ENCODE measurements around the gene CPAMD8.
"Not testable (repeated sequence)": the region's sequence is repeated elsewhere in the genome, so short reads cannot be mapped to it uniquely, and the experiment has no call there.

CPAMD8 gene

GRCh38 chr19:16998635-16999194 lies 27.9 kb downstream of the CPAMD8 start:
- no peak for DNase-seq

- not testable (repeated sequence) for DNase-seq
Measured at GRCh38 chr19:16996838-16997490, 29.6 kb downstream of the CPAMD8 start.

GRCh38 chr19:16988661-16989060 lies 37.9 kb downstream of the CPAMD8 start:
- no peak for DNase-seq

DNA sequence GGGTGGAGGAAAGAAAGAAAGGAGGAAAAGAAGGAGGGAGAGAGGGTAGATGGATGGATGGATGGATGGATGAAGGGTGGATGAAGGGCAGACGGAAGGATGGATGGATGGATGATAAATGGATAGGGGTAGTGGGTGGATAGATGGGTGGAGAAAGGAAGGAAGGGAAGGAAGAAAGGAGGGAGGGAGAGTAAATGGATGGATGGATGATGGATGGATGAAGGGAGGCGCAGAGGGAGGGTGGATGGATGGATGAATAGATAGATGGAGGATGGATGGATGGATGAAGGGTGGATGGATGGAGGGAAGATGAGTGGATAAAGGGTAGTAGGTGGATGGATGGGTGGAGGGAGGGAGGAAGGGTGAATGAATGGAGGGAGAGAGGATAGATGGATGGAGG lies 41.2 kb downstream of the CPAMD8 start:
- no peak for DNase-seq

DNA sequence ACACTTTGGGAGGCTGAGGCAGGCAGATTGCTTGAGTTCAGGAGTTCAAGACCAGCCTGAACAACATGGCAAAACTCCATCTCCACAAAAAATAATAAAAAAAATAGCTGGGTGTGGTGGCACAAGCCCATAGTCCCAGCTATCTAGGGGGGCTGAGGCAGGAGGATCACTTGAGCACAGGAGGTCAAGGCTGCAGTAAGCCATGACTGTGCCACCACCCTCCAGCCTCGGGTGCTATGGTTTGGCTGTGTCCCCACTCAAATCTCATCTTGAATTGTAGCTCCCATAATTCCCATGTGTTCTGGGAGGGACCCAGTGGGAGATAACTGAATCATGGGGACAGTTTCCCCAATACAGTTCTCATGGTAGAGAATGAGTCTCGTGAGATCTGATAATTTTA lies 44.0 kb downstream of the CPAMD8 start:
- not testable (repeated sequence) for DNase-seq

DNA sequence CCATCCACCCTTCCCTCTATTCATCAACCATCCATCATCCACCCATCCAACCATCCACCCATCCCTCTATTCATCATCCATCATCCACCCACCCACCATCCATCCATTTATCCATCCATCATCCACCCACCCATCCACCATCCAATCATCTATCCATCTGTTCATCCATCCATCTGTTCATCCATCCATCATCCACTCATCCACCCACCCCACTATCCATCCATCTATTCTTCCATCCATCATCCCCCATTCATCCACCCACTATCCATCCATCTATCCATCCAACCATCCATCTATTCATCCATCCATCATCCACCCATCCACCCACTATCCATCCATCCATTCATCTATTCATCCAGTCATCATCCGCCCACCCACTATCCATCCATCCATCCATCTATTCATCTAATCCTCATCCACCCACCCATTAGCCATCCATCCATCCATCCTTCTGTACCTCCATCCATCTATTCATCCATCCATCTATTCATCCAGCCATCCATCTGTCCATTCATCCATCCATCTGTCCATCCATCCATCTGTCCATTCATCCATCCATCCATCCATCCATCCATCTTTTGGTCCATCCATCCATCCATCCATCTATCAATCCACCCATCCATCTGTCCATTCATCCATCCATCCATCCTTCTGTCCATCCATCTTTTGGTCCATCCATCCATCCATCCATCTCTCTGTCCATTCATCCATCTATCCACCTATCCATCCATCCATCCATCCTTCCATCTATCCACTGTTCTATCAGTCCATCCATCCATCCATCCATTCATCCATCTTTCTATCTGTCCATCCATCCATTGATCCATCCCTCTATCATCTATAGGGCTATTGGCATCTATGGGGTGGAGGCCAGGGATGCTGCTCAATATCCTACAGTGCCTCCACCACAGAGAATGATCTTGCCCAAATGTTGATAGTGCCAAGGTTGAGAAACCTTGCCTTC lies 47.5 kb downstream of the CPAMD8 start:
- no peak for DNase-seq

DNA sequence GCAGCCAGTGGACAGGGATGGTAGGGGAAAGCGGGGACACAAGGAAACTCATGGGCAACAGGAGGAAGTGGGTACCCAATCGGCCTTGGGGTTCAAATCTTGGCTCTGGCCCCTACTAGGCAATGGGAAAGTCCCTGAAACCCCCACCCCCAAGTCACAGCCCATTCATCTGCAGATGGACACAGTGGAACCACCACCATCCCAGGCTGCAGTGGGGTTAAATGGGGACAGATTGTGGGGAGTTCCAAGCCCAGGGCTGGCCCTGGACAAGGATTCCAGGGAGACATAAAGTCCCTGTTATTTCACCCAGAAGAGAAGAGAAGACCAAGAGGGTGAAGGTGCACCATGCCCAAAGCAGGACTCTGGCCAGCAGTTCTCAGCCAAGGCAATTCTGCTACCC lies 48.5 kb downstream of the CPAMD8 start:
- no peak for DNase-seq

DNA sequence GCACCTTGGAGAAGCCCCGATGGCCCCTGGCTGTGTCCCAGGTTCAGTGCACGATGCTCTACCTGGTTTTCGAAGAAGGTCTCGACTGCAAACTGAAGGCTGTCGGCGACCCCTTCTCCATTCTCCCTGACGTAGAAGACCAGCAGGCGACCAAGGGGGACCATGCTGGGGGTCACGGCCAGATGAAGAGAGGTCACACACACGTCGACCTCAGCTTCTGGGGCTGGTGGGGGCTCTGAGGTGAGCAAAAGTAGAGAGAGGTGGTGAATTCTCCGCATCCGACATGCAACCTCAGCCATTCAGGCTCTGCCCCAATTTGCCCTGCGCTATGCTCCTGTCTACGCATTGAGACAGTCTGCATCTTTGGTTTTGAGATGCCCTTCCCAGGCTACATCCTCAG lies 49.3 kb downstream of the CPAMD8 start:
- DNase-seq = no peak

DNA sequence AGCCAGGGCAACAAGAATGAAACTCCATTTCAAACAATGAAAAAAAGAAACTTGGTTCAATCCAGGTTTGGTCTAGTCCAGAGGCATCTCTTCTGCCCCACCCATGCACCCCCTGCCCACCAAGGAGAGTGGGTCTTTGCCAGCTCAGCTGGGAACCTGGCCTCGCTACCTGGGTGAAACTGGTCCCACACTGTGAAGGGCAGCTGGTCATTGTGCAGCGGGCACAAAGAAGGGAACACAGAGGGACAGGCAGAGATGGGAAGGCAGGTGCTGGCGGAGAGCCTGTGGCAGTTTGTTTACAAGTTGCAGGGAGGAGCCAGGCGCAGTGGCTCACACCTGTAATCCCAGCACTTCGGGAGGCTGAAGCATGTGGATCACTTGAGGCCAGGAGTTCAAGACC lies 50.2 kb downstream of the CPAMD8 start:
- no peak for DNase-seq

DNA sequence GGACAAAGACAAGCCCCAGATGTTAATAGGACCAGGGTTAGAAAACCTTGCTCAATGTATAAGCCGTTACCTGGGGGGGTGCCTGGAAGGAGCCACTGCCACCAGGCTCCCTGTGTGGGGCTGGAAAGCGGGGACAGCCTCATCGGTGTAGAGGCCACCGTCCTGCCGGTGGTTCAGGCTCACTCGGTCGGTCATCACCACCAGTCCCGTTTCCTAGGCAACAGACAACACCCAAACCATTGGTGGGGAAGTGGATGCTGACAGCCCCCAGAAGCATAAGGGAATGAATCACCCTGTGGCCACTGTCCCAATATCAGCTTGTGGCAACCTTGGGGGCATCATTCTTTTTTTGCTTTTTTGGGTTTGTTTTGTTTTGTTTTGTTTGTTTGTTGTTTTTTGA lies 55.8 kb downstream of the CPAMD8 start:
- DNase-seq = no peak

GRCh38 chr19:16969135-16969534 lies 57.5 kb downstream of the CPAMD8 start:
- no peak for DNase-seq

DNA sequence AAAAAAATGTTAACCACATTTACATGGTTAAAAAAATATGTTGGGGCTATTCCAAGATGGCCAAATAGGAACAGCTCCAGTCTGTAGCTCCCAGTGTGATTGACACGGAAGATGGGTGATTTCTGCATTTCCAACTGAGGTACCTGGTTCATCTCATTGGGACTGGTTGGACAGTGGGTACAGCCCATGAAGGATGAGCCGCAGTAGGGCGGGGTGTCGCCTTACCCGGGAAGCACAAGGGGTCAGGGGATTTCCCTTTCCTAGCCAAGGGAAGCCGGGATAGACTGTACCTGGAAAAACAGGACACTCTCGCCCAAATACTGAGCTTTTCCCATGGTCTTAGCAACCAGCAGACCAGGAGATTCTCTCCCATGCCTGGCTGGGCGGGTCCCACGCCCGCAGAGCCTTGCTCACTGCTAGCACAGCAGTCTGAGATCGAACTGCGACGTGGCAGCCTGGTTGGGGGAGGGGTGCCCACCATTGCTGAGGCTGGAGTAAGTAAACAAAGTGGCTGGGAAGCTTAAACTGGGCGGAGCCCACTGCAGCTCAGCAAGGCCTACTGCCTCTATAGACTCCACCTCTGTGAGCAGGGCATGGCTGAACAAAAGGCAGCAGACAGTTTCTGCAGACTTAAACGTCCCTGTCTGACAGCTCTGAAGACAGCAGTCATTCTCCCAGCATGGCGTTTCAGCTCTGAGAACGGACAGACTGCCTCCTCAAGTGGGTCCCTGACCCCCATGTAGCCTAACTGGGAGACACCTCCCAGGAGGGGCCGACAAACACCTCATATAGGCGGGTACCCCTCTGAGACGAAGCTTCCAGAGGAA lies 65.4 kb downstream of the CPAMD8 start:
- DNase-seq = not testable (repeated sequence)

DNA sequence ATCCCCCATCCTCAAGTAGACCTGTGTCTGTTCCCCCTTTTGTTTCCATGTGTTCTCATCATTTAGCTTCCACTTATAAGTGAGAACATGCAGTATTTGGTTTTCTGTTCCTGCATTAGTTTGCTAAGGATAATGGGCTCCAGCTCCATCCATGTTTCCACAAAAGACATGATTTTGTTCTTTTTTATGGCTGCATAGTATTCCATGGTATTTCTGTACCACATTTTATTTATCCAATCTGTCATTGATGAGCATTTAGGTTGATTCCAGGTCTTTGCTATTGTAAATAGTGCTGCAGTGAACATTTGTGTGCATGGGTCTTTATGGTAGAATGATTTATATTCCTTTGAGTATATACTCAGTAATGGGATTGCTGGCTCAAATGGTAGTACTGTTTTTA lies 68.3 kb downstream of the CPAMD8 start:
- DNase-seq = not testable (repeated sequence)

DNA sequence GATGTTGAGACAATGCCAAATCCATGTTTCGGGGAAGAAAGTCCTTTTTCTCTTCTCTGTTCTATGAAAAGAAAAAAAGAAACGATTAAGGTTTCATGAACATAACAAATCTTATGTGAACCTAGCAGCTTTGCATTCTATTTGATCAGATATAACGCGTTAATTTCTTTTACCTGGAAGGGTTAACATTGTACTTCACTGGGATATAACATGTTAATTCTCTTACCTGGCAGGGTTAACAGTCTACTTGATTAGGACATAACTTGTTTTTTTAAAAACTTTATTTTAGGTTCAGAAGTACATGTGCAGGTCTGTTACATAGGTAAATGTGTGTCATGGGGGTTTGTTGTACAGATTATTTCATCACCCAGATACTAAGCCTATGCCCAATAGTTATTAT lies 68.8 kb downstream of the CPAMD8 start:
- DNase-seq = no peak

- no peak for DNase-seq
Measured at GRCh38 chr19:16957151-16957701, 69.4 kb downstream of the CPAMD8 start.

- no peak for DNase-seq
Measured at GRCh38 chr19:16955161-16955560, 71.4 kb downstream of the CPAMD8 start.

GRCh38 chr19:16952046-16952445 lies 74.6 kb downstream of the CPAMD8 start:
- no peak for DNase-seq

DNA sequence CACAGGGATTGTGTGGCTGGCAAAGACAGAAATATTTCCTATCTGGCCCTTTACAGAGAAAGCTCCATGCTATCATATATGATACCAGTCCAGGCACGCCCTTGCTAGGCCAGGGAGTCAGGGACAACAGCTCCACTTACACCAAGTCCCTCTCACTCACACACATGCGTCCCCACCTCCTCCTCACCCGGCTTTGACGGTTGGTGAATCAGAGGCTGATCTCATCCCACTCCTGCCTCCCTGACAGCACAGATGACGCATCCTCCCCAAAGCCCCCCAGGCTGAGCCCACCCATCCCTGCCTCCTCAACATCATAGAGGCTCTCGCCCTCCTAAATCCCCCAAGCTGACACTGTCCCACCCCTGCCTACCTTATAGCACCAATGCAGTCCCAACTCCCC lies 75.1 kb downstream of the CPAMD8 start:
- no peak for DNase-seq

DNA sequence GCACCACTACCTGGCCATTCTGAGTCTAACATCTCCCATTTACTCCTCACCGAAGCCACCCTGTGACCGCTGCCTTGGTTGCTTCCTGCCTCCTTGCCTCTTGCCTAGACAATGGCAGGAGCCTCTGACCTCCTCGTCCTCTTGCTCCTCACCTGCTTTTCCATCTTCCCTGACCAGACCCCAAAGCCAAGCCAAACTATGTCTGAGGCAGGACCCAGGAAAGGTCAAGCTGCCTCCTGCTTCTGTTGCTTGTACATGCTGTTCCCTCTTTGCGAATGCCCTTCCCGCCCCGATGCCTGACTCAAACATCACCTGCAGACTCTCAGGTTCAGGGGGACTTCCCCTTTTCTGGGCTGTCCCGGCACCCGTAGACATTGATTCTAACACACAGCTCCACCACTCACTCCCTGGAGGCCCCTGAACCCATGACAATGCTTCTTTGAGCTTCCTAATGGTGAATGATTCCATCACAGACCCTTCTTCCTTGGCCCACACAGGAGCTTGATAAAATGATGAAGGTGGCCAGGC lies 77.0 kb downstream of the CPAMD8 start:
- no peak for DNase-seq

DNA sequence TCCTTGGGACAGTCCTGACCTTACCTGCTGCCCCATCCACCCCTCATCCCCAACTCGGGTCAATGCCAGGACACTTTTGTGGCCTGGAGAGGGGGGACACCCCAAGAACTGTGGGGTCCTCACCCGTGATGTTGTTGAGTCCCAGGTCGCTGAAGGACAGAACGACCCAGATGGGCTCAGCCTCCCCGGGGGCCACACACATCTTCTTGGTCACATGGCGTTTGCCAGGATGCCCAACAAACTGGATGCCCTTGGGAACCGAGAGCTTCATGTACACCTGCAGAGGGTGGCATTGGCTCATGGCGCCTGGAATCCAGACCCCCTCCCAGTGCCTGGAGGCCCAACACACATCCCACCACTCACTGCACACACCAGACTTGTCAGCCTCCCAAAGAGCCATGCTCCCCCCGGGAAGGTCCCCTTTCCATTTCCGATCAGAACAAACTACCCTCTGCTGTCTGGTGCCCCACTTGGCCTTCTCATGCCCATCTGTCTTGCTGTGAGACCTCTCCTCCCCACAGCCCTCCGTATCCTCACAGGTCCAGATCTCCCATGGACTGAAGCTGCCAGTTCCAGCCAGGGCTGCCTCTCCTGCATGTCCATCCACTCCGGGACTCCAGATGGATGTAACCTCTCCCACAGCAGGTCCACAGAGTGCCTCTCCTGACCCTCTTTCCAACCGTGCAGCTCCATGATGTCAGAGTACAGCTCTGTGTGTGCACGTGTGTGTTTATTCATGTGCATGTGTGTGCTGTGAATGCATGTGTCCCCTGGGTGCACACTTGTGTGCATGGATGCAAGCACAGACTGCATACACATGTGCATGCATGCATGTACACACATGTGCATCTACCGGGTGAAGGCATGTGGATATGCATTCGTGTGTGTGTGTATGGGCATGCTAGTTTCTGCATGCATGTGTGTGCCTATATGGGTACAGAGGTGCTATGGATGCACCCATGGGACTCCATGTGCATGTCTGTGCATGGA lies 79.4 kb downstream of the CPAMD8 start:
- DNase-seq = no peak
